GM19438 (cell line): ENCODE measurements around the gene SEC24D.
"Not testable (repeated sequence)": the region's sequence is repeated elsewhere in the genome, so short reads cannot be mapped to it uniquely, and the experiment has no call there.

Source experiments
- ATAC-seq: cut with Tn5 transposase; IDR thresholded peaks from one replicate; pipeline ENCODE4 v1.9.1; 2021; ENCODE audit warnings: low read depth; ENCODE audit not compliant: unreplicated experiment

The SEC24D gene

DNA sequence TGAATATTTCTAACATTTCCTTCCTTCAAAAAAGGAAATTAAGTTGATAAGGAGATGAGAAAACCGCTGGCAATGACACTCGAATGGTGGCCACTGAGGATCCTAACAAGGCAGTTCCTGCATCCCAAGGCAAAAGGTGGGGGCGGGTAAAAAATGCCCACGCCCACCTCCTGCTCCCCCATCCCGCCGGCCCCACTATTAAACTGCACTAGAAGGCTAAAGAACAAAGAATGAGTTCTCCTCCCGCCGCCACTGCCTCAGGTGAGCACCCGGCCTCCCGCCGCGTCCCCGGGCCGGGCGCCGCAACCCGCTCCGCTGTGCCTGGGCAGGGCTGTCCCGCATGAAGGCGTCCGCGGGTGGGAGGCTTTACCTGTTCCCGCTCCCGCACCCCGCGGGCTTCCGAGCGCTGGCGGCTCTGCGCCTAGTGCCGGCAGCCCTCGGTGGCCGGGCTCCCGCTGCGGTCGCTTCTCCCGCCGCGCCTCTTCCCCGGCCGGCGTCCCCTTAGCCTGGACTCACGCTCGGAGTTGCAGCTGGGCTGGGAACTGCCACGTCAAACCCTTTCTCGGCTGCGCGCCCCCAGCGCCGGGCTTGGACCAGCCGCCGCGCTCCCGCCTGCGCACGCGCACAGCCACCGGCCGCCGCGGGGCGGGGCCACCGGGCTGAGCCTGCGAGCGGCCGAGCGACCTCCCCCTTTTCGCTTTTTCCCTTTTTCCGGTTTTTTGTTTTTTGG is at the start of gene SEC24D:
Gene SEC24D (minus strand): TSS at position 556 of the 730 bp plus-strand sequence. CDS start 2,430 bp downstream, outside the sequence.
- peak; percentile 65 for ATAC-seq

DNA sequence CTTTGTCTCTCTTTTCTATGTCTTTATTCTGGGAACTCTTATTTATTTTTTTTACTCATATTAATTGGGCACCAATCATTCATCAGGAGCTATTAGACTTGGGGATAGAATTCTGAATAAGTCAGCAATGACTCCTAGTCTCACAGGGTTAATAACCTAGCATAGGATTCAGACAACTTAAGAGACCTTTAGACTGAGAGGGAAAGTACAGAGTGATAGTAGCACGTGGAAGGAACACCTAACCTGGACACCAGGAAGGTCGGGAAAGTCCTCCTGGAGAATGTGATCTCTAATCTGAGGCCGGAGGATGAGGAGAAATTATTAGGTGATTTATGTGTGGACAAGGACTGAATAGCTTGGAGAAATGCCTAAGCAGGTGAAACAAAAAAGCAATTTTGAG is 48.8 kb upstream of the SEC24D start:
- ATAC-seq: no peak

GRCh38 chr4:118883861-118884260 is 47.9 kb upstream of the SEC24D start:
- ATAC-seq: no peak

DNA sequence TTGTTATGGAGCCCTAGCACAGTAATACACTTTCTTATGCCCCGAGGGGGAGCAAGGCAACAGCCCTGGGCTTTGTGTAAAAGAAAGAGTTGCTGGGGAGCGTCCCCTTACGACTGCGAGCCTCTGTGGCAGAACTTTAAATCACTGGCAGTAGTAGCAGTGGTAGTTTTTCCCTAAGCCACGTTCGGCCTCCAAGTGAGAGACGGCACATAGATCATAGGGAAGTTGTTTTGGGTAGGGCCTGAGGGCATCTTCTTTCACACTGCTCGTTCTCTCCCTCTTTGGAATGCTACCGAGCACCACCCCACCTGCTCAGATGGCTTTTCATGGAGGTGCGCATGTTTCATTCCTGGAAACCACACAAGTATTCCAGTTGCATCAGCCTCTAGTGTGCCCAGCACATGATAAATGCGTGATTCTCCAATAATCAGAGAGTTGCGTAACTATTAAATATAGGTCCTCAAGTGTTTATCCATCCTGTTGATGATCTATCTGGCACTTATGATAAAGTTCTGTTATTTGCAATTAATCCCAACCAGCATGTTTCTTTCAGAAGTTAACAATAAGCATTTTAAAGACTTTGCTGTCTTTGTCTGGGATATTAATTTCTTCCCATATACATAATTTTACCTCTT is 45.7 kb upstream of the SEC24D start:
- ATAC-seq: no peak

- no peak for ATAC-seq
Measured at GRCh38 chr4:118879409-118879808, 43.5 kb upstream of the SEC24D start.

- not testable (repeated sequence) for ATAC-seq
Measured at GRCh38 chr4:118878507-118878906, 42.6 kb upstream of the SEC24D start.

GRCh38 chr4:118877797-118878196 is 41.9 kb upstream of the SEC24D start:
- ATAC-seq: no peak

DNA sequence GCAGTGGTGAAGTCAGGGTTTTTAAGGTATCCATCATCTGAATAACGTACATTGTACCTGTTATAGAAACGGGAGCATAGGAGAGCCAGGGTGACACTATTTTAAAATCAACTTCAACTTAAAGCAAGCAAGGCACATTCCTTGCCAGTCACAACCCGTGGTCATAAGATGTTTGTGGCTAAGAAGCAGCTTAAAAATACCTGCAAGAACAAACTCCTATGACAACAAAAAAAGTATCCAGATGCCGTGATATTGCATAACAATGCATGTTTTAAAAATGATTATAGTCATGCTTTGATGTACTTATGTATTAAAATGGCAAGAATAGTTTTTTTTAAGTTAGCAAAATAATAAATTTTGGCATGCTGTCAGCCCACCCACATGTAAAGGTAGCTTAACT is 36.3 kb upstream of the SEC24D start:
- ATAC-seq: no peak

GRCh38 chr4:118869808-118870342 is 33.9 kb upstream of the SEC24D start:
- no peak for ATAC-seq

DNA sequence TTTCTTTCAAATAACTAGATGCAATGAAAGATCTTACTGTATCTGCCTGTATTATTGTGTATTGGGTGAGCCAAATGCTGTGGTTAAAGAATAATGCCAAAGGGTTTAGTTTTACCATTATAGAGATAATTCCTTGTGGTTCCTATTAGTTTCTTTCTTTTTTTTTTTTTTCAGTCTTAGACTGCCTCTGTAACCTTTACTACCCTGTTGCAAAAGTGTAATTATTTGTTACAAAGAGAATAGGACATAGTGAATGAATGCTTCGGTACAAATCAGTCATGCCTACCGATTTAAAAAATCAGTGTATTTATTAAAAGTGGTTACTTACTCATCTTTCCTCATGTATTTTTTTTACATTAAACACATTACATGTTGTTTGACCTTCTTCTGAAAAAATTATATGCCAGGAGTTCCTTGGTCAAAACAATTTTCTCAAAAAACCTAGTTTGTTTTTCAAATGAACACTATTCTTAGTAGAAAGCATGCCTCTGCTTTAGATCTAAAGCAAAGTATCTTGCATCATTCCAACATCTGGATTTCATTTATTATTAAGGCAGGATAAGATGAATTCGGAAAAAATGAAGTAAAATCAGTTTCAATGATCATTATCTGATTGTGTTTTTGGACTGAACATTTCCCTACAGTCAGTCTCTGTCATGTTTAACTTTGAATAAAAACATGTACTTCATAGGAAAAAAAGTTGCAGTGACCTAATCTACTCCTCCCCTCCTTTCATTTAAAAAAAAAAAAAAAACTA is 31.6 kb upstream of the SEC24D start:
- no peak for ATAC-seq

DNA sequence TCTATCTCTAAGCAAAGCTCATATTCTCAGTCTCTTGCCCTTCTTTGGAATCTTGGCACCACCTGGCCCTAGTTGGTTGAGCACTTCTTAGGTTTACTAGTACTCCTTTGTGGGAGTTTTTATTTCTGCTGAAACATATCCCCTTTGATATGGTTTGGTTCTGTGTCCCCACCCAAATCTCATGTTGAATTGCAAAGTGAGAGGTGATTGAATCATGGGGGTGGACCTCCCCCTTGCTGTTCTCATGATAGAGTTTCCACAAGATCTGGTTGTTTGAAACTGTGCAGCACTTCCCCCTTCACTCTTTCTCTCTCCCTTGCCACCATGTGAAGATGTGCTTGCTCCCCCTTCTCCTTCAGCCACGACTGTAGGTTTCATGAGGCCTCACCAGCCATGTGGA is 30.5 kb upstream of the SEC24D start:
- no peak for ATAC-seq

DNA sequence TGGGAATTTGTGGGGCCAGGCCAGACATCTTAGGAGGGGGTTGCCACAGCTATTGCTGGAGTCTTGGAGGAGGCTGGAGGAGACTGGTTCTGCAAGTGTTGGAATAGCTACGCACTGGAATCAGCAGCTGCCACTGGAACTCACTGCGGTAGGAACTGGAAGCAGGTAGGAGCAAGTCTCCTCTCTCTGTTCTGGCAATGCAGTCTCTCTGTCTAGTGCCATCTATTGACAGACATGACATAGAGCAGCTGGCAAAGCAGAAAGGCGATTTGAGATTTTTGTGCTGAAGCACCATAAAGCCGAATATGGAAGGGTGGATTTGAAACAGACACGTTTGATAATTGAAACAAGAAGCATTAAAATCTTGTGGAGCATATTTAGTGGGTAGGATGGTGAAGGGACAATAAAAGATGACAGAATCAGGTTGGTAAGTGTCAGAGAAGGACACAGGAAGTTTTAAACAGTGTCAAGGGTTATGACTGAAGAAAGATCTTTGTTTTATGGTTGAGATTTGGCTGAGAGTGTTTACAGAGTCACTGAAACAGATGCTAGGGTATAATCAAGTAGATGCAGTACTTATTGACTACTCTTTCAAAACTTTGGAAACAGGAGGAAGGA is 29.3 kb upstream of the SEC24D start:
- ATAC-seq: no peak

DNA sequence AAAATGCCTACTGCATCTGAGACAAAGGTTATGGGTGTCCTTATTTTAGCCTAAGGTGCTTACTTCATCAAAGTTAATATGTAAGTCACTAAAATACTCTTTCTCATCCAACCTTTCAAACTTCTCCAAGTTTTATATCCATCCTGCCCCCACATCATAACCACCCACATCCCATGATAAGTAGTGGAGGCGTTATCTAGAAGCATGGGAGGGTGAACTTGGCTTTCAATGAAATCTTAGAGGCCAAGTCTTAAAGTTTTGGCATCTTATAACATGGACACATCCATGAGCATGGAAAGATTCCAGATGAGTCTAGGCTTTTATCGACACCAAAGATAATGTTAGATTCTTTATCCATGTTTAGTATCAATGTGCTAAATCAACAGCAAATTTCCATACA is 22.9 kb upstream of the SEC24D start:
- ATAC-seq: no peak

GRCh38 chr4:118857760-118858159 is 21.8 kb upstream of the SEC24D start:
- no peak for ATAC-seq

DNA sequence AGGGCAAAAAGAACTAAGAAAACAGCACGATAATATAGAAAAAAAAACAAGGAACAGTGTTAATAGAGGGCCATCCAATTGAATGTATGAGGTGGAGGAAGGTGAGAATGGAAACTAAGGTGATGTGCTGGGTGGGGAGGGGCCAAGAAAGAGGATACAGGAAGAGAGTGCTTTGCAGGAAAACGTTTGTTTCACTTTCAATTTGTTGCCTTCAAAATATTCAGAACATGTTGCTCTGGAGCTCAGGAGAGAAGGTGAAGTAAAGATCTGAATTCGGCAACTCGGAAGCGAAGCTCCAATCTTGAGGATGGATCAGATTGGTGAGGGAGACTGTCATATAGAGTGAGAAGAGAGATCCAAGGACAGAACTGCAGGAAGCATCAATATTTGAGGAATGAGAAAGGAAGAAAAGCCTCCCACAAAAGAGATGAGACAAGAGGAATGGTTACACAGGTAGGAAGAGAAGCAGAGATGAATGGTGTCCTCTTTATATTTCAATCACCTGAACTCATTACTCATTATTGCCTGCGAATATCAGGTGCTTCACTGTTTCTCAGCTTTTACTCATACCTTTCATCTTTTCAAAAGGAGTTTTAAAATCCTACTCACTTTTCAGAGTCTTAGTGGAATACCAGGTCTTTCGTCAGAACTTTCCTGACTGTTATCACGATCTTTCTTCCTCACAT is 14.7 kb upstream of the SEC24D start:
- ATAC-seq: peak; percentile 97

DNA sequence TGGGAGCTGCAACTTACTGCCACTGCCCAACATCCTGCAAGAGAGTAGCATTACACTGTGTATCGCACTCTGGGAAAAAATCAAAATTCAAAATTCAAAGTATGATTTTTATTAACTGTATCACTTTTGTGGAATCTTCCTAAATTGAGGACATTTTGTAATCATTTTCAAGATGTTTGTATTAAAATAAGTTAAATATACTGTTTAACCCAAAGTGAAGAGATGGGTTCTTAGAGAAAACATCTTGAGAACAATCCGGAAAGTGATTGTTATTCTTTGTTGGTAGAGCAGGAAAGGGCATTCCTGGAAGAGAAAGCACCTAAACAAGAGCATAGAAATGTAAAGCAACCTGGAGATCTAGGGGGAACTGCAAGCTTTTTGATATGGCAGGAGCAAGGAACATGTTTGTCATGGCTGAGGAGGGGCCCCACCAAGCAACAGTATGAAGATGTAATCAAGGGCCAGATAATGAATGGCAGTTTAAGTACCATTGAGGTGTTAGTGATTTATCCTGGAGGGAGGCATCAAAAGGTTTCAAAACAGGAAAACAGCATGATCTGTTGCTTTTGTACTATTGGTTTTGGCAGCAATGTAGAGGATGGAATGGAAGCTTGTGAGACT is 14.1 kb upstream of the SEC24D start:
- no peak for ATAC-seq

GRCh38 chr4:118848901-118849300 is 13.0 kb upstream of the SEC24D start:
- ATAC-seq: no peak

DNA sequence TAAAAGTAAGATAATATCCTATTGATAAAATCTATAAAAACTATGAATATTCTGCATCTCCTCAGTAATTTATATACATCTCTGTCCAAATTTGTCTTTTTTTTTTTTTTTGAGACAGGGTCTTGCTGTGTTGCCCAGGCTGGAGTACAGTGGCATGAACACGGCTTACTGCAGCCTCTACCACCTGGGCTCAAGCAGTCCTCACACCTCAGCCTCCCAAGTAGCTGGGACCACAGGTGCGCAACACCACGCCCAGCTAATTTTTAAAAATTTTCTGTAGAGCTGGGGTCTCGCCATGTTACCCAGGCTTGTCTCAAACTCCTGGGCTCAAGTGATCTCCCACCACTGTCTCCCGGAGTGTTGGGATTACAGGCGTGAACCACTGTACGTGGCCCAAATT is 12.3 kb upstream of the SEC24D start:
- ATAC-seq: no peak

DNA sequence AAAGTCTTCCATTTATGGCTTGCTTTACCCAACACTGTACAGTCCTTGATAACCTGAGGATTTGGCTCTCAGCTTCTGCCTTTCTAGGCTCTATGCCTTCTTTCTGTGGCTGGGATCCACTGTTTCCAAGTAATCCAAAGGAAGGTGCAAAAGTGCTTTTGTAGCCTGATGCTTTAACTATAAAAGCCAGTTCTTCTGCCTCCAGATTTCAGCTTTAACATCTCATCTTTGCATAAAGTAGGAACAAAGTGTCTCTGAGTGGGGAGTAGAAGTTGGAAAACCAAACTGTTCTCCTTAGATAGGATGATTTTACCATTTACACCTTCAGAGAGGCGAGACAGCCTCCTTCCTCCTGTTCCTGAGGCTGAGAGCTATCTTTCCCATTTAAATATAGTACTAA is 11.1 kb upstream of the SEC24D start:
- no peak for ATAC-seq

DNA sequence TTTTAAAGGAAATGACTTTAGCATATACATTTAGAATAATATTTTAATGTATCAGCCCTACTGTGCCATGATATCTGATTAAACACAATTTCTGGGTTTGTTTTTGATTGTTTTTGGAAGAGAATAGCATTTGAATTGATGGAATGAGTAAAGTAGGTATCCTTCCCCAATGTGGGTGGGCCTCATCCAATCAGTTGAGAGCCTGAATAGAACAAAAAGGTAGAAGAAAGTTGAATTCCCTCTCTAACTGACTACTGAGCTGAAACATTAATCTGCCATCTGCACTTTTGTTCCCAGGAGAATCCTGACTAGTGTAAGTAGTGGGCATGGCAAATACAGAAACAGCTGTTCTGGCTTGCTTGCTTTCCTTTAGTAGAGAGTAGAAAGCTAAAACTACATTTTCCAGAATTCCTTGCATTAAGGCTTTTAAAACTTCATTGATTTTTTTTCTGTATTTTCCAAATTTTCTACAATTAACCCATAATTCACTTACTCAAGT is 9.7 kb upstream of the SEC24D start:
- no peak for ATAC-seq
